G401 (cell line): ENCODE data around the gene AKAP1. TPM values are rescaled to one million over a fixed set of nuclear protein-coding genes. Genes with fewer than 3 reads are reported as not detected.

Source experiments
- DNase-seq: peaks from one replicate; pipeline ENCODE4 v3.0.0-alpha.2; 2015; ENCODE audit warnings: low spot score
- in situ Hi-C: cut with HindIII; loops from 2 replicates; pipeline ENCODE4 v1.10.0; 2016; ENCODE audit warnings: low sequenced_read_pairs, mixed read lengths
- total RNA-seq: library from RNA; depleted of rRNA; stranded (reverse); fragments of >200 nt; shearing (Covaris generic); gene quantifications from 2 replicates; pipeline ENCODE4 v1.2.3, GENCODE V29; 2014; rRNA removed

The AKAP1 gene, protein sequence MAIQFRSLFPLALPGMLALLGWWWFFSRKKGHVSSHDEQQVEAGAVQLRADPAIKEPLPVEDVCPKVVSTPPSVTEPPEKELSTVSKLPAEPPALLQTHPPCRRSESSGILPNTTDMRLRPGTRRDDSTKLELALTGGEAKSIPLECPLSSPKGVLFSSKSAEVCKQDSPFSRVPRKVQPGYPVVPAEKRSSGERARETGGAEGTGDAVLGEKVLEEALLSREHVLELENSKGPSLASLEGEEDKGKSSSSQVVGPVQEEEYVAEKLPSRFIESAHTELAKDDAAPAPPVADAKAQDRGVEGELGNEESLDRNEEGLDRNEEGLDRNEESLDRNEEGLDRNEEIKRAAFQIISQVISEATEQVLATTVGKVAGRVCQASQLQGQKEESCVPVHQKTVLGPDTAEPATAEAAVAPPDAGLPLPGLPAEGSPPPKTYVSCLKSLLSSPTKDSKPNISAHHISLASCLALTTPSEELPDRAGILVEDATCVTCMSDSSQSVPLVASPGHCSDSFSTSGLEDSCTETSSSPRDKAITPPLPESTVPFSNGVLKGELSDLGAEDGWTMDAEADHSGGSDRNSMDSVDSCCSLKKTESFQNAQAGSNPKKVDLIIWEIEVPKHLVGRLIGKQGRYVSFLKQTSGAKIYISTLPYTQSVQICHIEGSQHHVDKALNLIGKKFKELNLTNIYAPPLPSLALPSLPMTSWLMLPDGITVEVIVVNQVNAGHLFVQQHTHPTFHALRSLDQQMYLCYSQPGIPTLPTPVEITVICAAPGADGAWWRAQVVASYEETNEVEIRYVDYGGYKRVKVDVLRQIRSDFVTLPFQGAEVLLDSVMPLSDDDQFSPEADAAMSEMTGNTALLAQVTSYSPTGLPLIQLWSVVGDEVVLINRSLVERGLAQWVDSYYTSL
- total RNA-seq: 5.4 and 5.7 TPM in 2 replicates

DNA sequence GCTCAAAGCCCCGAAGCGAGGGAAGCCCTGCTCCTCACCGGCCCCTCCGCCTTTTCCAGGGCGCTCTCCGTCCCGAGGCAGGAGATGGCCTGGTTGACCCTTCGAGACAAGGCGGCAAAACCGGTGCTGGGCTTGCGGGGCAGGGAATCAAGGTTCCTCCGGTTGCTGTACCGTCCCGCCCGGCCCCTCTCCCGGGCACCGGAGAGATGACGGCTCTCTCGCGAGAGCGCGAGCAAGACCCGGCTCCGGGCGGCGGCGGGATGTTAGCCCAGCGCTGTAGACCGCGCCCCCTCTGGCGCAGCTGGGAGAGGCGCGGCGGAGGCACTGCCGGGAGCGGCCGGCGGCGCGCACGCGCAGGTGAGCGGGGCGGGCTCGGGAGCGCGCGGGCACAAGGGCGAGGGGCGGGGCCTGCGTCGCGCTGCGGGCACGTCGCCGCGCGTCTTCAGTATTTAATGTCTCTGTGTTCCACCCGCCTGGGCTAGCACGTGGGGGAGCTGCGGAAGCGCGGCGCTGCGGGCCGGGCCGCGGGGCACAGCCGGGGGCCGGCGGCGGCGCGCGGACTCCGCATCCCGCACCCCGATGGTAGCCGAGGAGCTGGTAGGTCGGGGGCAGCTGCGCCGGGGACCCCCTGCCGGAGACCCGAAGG lies at the start of gene AKAP1:
Gene AKAP1, plus strand, starts transcription at position 445 of the 646 bp plus-strand sequence. CDS start 20,219 bp downstream, outside the sequence.
- DNase-seq: peak; percentile 87
- in situ Hi-C loops: no loop called here

DNA sequence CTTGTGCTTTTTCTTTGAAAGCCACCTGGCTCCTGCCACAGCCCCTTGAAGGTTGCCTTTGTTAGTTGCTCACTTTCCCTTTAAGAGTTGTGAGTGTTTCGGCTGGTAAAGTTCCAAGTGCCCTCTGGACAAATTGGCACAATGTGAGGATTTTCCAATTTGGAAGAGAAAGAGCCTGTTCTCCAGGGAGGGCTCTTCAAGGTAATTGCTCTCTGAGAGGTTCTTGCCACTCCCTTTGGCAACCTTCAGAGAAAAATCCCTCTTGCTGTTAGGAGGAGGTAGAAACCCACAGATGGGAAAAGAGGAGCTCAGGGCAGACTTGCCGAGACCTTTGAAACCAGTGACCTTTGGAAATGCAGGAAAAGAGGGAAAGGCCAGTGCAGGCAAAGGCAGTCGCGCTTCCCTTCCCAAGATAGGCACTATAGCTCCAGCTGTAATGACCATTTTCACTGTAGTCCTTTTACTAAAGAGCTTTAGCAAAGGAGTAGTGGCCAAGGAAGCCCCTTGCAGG lies 49.0 kb upstream of the AKAP1 start:
- DNase-seq: peak; percentile 63
- in situ Hi-C loops: no loop called here

DNA sequence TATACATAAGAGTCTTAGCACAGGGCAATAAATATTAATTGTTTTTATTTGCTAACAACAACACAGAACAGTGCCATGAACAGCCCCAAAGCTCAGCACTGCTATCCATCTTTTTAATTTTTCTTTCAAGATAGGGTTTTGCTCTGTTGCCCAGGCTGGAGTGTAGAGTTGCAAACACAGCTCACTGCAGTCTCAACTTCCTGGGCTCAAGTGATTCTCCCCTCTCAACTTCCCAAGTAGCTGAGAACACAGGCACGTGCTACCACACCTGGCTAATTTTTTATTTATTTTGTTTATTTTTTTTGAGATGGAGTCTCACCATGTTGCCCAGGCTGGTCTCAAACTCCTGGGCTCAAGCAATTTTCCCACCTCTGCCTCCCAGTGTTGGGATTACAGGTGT lies 47.6 kb upstream of the AKAP1 start:
- DNase-seq: no peak
- in situ Hi-C loops: no loop called here

DNA sequence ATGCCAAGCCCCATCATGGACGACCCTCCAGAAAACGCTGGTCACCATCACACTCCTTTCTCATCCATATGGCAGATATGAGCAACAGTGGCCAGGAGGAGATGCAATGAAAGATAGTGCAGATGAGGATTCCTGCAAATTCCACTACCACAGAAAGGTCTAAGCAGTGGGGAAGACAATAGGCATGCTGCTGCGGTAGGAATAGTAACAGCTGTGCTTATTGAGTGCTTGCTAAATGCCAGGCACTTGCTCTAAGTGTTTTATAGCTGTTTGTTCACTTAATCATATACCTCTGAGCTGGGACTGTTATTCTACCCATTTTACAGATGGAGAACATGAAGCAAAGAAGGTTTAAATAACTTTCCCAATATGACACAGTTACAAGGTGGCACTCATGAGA lies 46.6 kb upstream of the AKAP1 start:
- DNase-seq: no peak
- in situ Hi-C loops: no loop called here

DNA sequence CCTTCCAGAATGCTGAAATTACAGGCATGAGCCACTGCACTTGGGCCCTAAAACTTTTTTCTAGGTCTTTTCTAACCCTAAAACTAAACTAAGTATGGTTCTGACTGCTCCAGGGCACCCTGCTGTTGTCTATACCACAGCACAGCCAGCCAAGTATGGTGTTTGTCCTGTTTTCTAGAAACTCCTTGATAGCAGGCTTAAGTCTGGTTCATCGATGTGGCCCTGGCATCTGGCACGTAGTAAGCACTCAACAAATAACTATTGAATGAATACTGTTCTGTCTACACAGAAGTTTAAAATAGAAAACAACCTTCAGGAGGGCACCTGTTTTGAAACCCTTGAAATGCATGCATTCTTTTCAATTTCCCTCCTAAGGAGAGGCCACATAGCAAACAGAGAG lies 44.5 kb upstream of the AKAP1 start:
- DNase-seq: no peak
- in situ Hi-C loops: no loop called here

DNA sequence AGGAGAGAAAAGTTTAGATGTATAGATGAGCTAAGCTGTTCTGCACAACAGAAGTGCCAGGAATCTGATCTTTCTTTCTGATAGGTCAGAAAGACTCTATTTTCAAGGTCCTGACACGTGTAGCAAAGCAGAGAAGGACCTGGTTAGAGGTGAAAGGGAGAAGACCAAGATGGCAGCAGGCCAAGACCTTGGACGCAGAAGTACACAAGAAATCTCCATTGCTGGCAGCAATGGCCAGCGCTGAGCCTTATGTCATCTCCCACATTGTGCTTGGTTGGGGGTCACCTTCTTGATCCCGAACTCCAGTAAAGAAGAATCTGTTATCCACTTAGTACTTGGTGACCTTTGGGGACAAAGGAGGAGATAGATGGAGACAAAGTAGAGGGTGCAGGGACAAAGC lies 41.8 kb upstream of the AKAP1 start:
- DNase-seq: no peak
- in situ Hi-C loops: no loop called here

DNA sequence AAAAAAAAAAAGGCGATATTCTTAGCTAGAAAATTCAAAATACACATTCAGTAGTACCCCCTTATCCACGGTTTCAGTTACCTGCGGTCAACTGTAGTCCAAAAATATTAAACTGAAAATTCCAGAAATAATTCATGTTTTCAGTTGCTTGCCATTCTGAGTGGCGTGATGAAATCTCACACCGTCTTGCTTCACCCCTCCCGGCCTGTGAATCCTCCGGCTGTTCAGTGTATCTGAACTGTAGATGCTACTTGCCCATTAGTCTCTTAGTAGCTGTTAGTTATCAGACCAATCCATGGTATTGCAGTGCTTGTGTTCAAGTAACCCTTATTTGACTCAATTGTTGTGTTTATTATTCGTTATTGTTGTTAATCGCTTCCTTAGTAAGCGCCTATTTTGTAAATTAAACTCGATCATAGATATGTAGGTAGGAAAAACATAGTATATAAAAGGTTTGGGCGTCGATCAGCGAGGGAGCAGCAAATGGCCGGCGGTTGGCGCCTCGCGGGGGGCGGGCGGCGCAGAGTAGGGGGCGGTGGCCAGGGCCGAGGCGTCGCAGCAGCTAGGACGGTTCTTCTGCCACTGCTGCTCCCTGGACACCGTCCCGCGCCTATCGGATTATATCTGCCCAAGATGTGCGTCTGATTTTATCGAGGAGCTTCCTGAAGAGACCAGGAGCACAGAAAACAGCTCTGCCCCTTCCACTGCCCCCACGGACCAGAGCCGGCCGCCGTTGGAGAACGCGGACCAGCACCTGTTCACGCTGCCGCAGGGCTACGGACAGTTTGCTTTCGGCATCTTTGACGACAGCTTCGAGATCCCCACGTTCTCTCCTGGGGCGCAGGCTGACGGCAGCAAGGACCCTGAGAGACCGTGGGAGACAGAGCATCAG lies 39.8 kb upstream of the AKAP1 start:
- DNase-seq: no peak
- in situ Hi-C loops: no loop called here

DNA sequence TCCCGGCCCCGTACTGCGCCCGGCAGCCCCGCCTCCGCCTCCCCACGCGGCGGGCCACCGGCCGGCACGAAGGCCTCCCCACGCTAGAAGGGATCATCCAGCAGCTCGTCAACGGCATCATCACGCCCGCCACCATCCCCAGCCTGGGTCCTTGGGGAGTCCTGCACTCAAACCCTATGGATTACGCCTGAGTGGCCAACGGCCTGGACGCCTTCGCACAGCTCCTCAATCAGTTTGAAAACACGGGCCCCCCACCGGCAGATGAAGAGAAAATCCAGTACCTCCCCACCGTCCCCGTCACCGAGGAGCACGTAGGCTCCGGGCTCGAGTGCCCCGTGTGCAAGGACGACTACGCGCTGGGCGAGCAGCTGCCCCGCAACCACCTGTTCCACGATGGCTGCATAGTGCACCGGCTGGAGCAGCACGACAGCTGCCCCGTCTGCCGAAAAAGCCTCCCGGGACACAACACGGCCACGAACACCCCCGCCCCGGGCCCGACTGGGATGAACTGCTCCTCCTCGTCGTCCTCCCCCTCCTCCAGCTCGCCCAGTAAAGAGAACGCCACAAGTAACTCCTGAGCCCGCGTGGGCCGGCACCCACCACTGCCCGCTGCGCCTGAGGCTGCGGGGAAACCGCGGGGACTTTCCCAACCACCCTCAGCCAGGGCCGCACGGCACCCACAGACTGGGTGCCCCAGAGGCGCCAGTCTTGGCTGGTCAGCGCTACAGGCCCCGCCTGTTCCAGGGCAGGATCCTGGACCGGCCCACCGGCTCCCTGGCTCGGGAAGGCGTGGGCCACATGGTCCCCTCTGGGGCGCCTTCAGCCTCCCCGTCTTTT lies 39.0 kb upstream of the AKAP1 start:
- no peak for DNase-seq
- in situ Hi-C loops: no loop called here

DNA sequence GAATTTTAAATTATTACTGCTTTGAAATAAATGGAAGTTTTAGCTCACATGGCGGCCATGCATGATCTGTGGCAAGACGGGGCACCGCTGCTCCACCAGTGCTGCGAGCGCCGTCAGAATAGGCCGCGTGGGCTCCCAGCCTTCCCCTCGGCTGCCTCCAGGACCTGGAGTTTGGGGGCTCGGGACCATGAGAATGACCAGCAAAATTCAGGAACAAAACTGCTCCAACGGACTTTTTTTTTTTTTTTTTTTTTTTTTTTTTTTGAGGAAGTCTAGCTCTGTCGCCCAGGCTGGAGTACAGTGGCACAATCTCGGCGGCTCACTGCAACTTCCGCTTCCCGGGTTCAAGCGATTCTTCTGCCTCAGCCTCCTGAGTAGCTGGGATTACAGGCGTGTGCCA lies 38.3 kb upstream of the AKAP1 start:
- DNase-seq: no peak
- in situ Hi-C loops: no loop called here

DNA sequence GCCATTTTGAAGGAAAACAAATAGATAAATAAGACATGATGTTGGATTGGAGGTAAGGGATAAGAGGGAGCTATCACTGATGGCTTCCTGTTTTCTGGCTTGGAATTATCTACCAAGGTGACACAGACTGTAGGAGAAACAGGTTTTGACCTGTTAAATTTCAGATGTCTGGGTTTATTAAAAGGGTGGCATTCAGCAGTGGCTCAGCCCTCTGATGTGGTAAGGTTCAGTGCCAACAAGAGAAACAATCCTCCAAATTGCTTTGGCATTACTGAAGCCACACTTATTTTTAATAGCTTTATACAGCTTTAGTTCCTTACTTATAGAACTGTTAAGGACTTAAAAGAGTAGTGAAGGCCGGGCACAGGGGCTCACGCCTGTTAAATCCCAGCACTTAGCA lies 37.0 kb upstream of the AKAP1 start:
- in situ Hi-C loops: no loop called here
- no peak for DNase-seq

DNA sequence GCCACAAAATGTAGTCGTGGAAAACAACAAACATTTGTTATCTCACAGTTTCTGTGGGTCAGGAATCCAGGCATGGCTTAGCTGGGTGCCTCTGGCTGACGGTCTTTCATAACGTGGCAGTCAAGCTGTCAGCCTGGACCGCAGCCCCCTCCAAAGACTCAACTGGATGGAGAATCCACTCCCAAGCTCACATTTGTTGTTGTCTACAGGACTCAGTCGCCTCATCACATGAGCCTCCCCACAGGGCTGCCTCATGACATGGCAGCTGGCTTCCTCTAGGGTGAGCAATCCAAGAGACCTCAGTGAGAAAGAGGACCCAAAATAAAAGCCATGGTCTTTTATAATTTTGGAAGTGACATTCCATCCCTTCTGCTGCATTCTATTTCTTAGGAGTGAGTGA lies 34.7 kb upstream of the AKAP1 start:
- in situ Hi-C loops: no loop called here
- peak; percentile 31 for DNase-seq

DNA sequence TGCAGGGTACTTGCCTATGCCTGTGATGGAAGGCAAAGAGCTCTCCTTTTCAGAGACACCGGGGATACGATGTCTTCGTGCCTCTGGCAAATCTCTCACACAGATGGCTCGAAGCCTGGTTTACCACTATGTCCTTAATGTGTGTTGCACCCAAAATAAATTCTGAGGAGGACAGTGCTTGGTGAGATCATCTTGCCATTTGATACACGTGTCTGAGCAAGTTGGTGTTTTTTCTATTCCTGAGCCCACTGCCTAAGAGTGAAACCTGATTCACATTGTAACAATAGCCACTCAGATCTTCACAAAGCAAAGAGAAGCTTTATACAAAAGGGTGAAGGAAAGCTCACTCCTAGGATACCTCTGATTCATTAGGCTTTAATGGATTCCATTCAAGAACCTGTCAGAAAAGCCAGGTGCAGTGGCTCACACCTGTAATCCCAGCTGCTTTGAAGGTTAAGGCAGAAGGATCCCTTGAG lies 33.1 kb upstream of the AKAP1 start:
- in situ Hi-C loops: no loop called here
- DNase-seq: peak; percentile 10

DNA sequence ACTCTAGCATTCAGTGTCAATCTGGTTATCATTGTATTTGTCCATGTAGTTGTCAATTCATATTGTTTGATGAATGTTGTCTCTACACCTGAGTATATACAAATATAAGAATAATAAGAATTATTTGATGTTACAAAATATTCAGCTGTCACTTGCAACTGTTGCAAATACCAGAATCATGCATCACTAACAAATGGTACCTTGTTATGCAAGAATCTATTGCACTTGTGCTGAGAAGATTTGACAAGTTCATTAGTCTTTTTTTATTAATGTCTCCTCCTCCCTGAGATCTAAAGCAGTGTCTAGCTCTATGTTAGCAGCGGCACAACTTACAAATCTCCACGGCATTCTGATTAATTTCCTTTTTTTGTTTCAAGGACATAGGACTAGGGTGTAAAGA lies 22.2 kb upstream of the AKAP1 start:
- no peak for DNase-seq
- in situ Hi-C loops: no loop called here

DNA sequence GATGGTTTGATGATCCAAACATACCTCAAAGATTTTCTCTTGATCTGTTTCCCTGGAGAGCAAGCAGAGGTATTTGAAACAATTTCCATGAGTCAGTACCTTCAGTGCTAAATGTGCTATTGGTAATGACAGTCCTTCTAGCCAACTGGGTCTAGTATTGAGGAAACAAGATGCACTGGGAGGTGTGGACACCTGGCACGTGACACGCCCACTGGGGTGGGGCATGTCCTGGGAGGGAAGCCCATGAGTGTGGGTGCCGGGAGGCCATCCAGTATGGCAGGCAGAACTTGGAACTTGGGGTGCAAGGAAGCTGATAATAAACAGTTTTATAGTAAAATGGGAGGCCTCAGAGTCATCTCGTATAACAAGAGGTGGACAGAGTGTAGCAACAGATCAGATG lies 17.9 kb upstream of the AKAP1 start:
- no peak for DNase-seq
- in situ Hi-C loops: no loop called here

DNA sequence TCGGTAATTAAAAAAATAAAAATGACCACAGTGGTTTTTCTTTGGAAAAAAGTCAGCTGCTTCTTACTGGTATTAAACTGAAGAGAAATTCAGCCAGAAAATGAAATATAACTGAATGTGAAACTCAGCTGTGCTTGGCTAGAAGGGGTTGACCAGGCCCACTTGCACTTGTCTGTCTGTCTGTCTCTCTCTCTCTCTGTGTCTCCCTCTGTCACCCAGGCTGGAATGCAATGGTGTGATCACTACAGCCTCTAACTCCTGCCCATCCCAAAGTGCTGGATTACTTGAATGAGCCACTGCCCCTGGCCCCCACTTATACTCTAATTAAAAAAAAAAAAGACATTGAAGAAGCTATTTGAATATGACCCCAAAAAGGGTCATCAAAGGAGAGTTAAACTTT lies 17.3 kb upstream of the AKAP1 start:
- in situ Hi-C loops: no loop called here
- DNase-seq: no peak

DNA sequence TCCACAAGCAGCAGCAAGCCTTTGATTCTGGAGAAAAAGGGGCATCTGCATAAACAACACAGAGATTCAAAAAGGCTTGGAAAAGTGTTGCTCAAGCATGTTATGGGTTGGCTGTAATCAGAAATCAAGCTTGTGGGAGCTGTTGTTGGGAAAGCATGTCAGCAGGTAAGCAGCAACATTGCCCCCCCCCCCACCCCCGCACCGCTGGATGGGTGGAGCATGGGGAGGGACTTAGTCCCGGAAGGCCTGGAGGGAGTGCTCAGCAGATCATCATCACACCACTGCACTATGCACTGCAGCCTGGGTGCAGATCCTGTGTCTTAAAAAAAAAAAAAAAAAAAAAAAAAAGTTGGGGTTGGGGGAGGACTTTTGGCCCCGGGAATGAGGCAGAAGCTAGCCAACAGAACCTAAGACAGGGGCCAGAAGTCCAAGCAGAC lies 16.8 kb upstream of the AKAP1 start:
- no peak for DNase-seq
- in situ Hi-C loops: no loop called here

DNA sequence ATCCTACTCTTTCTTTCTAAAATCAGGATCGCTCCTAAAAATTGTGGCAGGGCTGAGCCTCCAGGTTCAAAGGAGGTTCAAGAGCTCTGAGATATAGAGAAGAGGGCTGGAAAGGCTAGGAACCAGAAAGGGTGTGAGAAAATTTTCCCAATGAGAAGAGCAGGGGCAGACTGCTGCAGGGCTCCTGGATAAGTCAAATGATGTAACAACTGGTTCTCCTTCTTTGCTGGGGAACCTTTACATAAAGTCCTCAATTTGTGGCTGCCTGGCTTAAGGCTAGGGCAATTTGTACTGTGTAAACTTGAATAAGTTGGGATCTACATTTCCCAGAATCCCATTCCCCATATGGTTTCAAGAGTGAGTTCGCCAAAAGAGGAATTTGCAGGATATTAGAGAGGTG lies 16.3 kb upstream of the AKAP1 start:
- in situ Hi-C loops: no loop called here
- DNase-seq: no peak
